Urinary bladder (tissue), 4 donors: Measurements from ENCODE around the gene MARCHF4. TPM values are rescaled to one million over a fixed set of nuclear protein-coding genes. Genes with fewer than 3 reads are reported as not detected.
"Not testable (repeated sequence)": the region's sequence is repeated elsewhere in the genome, so short reads cannot be mapped to it uniquely, and the experiment has no call there.

Experiments
- DNase-seq: peaks from one replicate; pipeline ENCODE4 v3.0.0-alpha.2; 2015; ENCODE audit errors: extremely low spot score
- H3K27ac ChIP-seq: one replicate; pipeline ENCODE4 v1.5.1; 2013; ENCODE audit warnings: low read depth, mild to moderate bottlenecking, moderate library complexity
- H3K36me3 ChIP-seq: one replicate; pipeline ENCODE4 v1.6.1; 2013; ENCODE audit warnings: mild to moderate bottlenecking, moderate library complexity; ENCODE audit not compliant: insufficient read depth
- H3K4me1 ChIP-seq: one replicate; pipeline ENCODE4 v1.6.1; 2013; ENCODE audit warnings: mild to moderate bottlenecking, moderate library complexity; ENCODE audit not compliant: insufficient read depth
- H3K4me3 ChIP-seq: one replicate; pipeline ENCODE4 v1.5.1; 2013; ENCODE audit warnings: low read depth, low read length
- WGBS: extraction: QIAGEN DNeasy Blood & Tissue Kit; methylation state at CpG from one replicate; pipeline ENCODE4 v1.1.7; 2013; 5-methylcytosine and 5-hydroxymethylcytosine counted together
- polyA plus RNA-seq: library from polyadenylated mRNA; stranded (reverse); fragments of 200-250 nt; gene quantifications from one replicate; pipeline ENCODE4 v1.2.3, GENCODE V29; 2013
- total RNA-seq: library from RNA; depleted of rRNA; stranded (reverse); fragments of >200 nt; gene quantifications from one replicate; pipeline ENCODE4 v1.2.3, GENCODE V29; 2014
- donor health status: healthy with polysubstance abuse.
- donor health status: healthy.

The MARCHF4 gene
- total and polyA plus RNA-seq, 2 donors: 0.04 to 0.05 TPM

GRCh38 chr2:216405588-216405987 is 33.3 kb upstream of the MARCHF4 start:
- Histone ChIP-seq H3K4me3 (no peak overlapping the region), H3K4me1 (no peaks in the 10 kb centered on the region), H3K27ac (no peak overlapping the region), H3K36me3 (no peaks in the 10 kb centered on the region)
- DNase-seq: no peak
- WGBS: 74% methylated on average over 7 of the region's 7 CpGs

GRCh38 chr2:216404010-216404618 is 31.8 kb upstream of the MARCHF4 start:
- H3K27ac ChIP-seq: no peak overlapping the region
- H3K36me3 ChIP-seq: no peaks in the 10 kb centered on the region
- no peaks in the 10 kb centered on the region for H3K4me1 ChIP-seq
- no peak overlapping the region for H3K4me3 ChIP-seq
- no peak for DNase-seq
- 58% methylated on average over 5 of the region's 5 CpGs for WGBS

GRCh38 chr2:216402751-216403150 is 30.5 kb upstream of the MARCHF4 start:
- H3K27ac ChIP-seq: no peak overlapping the region
- no peaks in the 10 kb centered on the region for H3K4me1 ChIP-seq
- WGBS: 68% methylated on average over 6 of the region's 6 CpGs
- H3K36me3 ChIP-seq: no peaks in the 10 kb centered on the region
- DNase-seq: no peak
- H3K4me3 ChIP-seq: no peak overlapping the region

GRCh38 chr2:216399621-216400020 is 27.3 kb upstream of the MARCHF4 start:
- DNase-seq: no peak
- Histone ChIP-seq H3K36me3 (no peaks in the 10 kb centered on the region), H3K4me1 (no peaks in the 10 kb centered on the region), H3K27ac (no peak overlapping the region), H3K4me3 (no peak overlapping the region)
- WGBS: 65% methylated on average over 1 of the region's 1 CpG

GRCh38 chr2:216394881-216395280 is 22.6 kb upstream of the MARCHF4 start:
- Histone ChIP-seq H3K4me1 (no peaks in the 10 kb centered on the region), H3K36me3 (no peaks in the 10 kb centered on the region), H3K4me3 (no peak overlapping the region), H3K27ac (no peak overlapping the region)
- WGBS: 73% methylated on average over 6 of the region's 6 CpGs
- no peak for DNase-seq

- Histone ChIP-seq H3K36me3 (no peaks in the 10 kb centered on the region), H3K4me1 (no peaks in the 10 kb centered on the region), H3K27ac (no peak overlapping the region), H3K4me3 (no peak overlapping the region)
- DNase-seq: no peak
- WGBS: 75% methylated on average over 12 of the region's 12 CpGs
Observed at GRCh38 chr2:216392945-216393840, 20.9 kb upstream of the MARCHF4 start.

- DNase-seq: no peak
- WGBS: 83% methylated on average over 6 of the region's 6 CpGs
- H3K4me1 ChIP-seq: no peaks in the 10 kb centered on the region
- H3K27ac ChIP-seq: no peak overlapping the region
- H3K4me3 ChIP-seq: no peak overlapping the region
- no peaks in the 10 kb centered on the region for H3K36me3 ChIP-seq
Observed at GRCh38 chr2:216392018-216392562, 19.8 kb upstream of the MARCHF4 start.

- no peaks in the 10 kb centered on the region for H3K4me1 ChIP-seq
- DNase-seq: no peak
- H3K27ac ChIP-seq: no peak overlapping the region
- no peak overlapping the region for H3K4me3 ChIP-seq
- no peaks in the 10 kb centered on the region for H3K36me3 ChIP-seq
- 84% methylated on average over 6 of the region's 6 CpGs for WGBS
Observed at GRCh38 chr2:216391401-216391800, 19.1 kb upstream of the MARCHF4 start.

- DNase-seq: no peak
- Histone ChIP-seq H3K4me1 (no peaks in the 10 kb centered on the region), H3K27ac (no peak overlapping the region), H3K4me3 (no peak overlapping the region), H3K36me3 (no peaks in the 10 kb centered on the region)
- 58% methylated on average over 1 of the region's 1 CpG for WGBS
Observed at GRCh38 chr2:216389570-216389969, 17.3 kb upstream of the MARCHF4 start.

GRCh38 chr2:216388046-216388884 is 16.0 kb upstream of the MARCHF4 start:
- Histone ChIP-seq H3K36me3 (no peaks in the 10 kb centered on the region), H3K4me1 (no peaks in the 10 kb centered on the region), H3K27ac (no peak overlapping the region), H3K4me3 (no peak overlapping the region)
- 83% methylated on average over 5 of the region's 5 CpGs for WGBS
- DNase-seq: no peak

GRCh38 chr2:216387262-216387661 is 15.0 kb upstream of the MARCHF4 start:
- no peak overlapping the region for H3K27ac ChIP-seq
- DNase-seq: no peak
- no peak overlapping the region for H3K4me3 ChIP-seq
- H3K36me3 ChIP-seq: no peaks in the 10 kb centered on the region
- no peaks in the 10 kb centered on the region for H3K4me1 ChIP-seq
- WGBS: 96% methylated on average over 2 of the region's 2 CpGs

- no peaks in the 10 kb centered on the region for H3K36me3 ChIP-seq
- DNase-seq: no peak
- WGBS: 56% methylated on average over 2 of the region's 2 CpGs
- no peak overlapping the region for H3K27ac ChIP-seq
- H3K4me3 ChIP-seq: no peak overlapping the region
- H3K4me1 ChIP-seq: no peaks in the 10 kb centered on the region
Observed at GRCh38 chr2:216385478-216385877, 13.2 kb upstream of the MARCHF4 start.

GRCh38 chr2:216384409-216384808 is 12.1 kb upstream of the MARCHF4 start:
- H3K27ac ChIP-seq, H3K4me1 ChIP-seq, H3K36me3 ChIP-seq, H3K4me3 ChIP-seq, DNase-seq: not testable (repeated sequence)
- WGBS: 81% methylated on average over 2 of the region's 2 CpGs
